Uterus (tissue), 2 donors: ENCODE measurements around the gene UBR1.

Source experiments
- CTCF ChIP-seq, 4 experiments: fragments of 200-600 bp in 2 of 4; fragments of 450-650 bp in 2 of 4; sonication (generic) in 2 of 4; IDR thresholded peaks; one replicate each; pipeline ENCODE4 v1.5.1; 2016 to 2019; ENCODE audit warnings: antibody characterized with exemption in 4 of 4, mild to moderate bottlenecking in 2 of 4, moderate library complexity in 1 of 4
- POLR2A ChIP-seq, 2 donors: fragments of 450-650 bp; IDR thresholded peaks; one replicate each; pipeline ENCODE4 v1.6.1; 2016; ENCODE audit warnings: antibody characterized with exemption in 2 of 2, mild to moderate bottlenecking in 1 of 2, moderate library complexity in 1 of 2

DNA sequence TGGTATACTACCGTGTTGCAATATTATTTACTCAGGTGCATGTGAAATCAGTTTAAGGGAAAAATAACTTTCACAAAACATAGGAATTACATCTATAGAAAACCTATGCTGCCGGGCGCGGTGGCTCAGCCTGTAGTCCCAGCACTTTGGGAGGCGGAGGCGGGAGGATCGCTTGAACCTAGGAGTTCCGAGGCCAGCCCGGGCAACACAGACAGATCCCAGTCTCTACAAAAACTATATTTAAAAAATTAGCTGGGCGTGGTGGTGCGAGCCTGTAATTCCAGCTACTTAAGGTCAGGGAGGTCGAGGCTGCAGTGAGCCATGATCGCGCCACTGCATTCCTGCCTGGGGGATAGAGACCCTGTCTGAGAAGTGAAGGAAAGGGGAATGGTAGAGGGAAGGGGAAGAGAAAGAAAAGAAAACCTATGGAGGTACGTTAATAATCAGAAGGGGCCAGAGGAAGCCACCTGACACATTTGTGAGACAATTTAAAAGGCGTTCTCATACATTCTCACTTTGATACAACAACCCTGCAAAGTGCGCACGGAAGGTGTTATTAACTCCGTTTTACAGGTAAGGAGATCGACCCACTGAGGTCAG is 27.1 kb upstream of the UBR1 start:
- TF ChIP-seq POLR2A (IDR thresholded peaks at IDR 0.05) (no peak), CTCF (IDR thresholded peaks at IDR 0.05) (no peak)
